Calu3 (cell line): Measurements from ENCODE around the gene MCM5. TPM values are rescaled to one million over a fixed set of nuclear protein-coding genes. Genes with fewer than 3 reads are reported as not detected.

Experiments
- BruUV-seq: library from RNA; stranded (reverse); fragments of 400-500 nt; replicated peaks from 2 replicates; lab custom pipeline; 2021; lab: Mats Ljungman, UMichigan
- CTCF ChIA-PET: fragments of 300-600 bp; sonication (Branson Sonifier 250); formaldehyde crosslinking; loops from one replicate; lab custom pipeline; 2022; ENCODE audit warnings: antibody characterized with exemption; lab: Charles Lee
- DNase-seq: peaks from one replicate; pipeline ENCODE4 v3.0.0; 2022
- H3K27ac Mint-ChIP-seq: one replicate; pipeline ENCODE4 v1.8.0; 2022; ENCODE audit warnings: mixed read lengths; ENCODE audit not compliant: unreplicated experiment
- H3K27me3 Mint-ChIP-seq: one replicate; pipeline ENCODE4 v1.8.0; 2022; ENCODE audit warnings: mixed read lengths; ENCODE audit not compliant: unreplicated experiment
- H3K36me3 Mint-ChIP-seq: one replicate; pipeline ENCODE4 v1.8.0; 2022; ENCODE audit warnings: mild to moderate bottlenecking, moderate library complexity, mixed read lengths; ENCODE audit not compliant: insufficient read depth, unreplicated experiment
- H3K4me1 Mint-ChIP-seq: one replicate; pipeline ENCODE4 v1.8.0; 2022; ENCODE audit warnings: mild to moderate bottlenecking, low read depth, mixed read lengths; ENCODE audit not compliant: unreplicated experiment
- H3K4me3 Mint-ChIP-seq: one replicate; pipeline ENCODE4 v1.8.0; 2022; ENCODE audit warnings: mild to moderate bottlenecking, low read depth, moderate library complexity, mixed read lengths; ENCODE audit not compliant: unreplicated experiment
- H3K9me3 Mint-ChIP-seq: one replicate; pipeline ENCODE4 v1.8.0; 2022; ENCODE audit warnings: low read depth, mixed read lengths; ENCODE audit not compliant: unreplicated experiment
- intact Hi-C: fragments of 100-400 bp; cut with micrococcal nuclease; formaldehyde crosslinking; loops from one replicate; pipeline ENCODE4 v1.10.0; 2022; ENCODE audit not compliant: unreplicated experiment
- total RNA-seq: library from RNA; stranded (reverse); gene quantifications from 2 replicates; pipeline ENCODE4 v1.2.3, GENCODE V29; 2022
- TF ChIP-seq, protein P1 (sequence below): fragments of 200-600 bp; IDR thresholded peaks from one replicate; pipeline ENCODE4 v1.8.0; 2022; ENCODE audit warnings: antibody characterized with exemption; ENCODE audit not compliant: unreplicated experiment

Gene MCM5
- total RNA-seq, 1 experiment from 2014 or later = 88.4 TPM

DNA sequence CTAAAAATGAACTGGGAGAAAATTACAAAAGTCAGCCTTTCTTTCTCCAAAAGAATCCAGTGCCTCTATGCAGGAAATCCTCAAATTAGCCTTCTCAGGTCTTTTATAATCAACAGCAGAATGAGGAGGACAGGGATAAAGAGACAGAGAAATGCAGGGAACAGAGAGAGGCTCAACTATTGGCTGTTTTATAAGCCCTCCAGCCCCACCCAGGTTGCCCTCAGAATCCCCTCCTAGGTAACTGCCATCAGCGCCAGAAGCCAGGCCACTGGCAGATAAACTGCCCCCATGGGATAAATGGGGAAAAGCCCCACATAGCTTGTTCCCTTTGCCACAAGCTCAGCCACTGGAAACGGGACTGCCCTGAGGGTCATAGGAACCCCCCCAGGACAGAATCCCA lies 29.9 kb upstream of the MCM5 start:
- intact Hi-C loops = no loop called here
- no peaks in the 10 kb centered on the region for H3K9me3 Mint-ChIP-seq
- H3K4me3 Mint-ChIP-seq = no peak overlapping the region
- peaks cover 8% of the 10 kb centered on the region for H3K36me3 Mint-ChIP-seq
- DNase-seq = no peak
- H3K4me1 Mint-ChIP-seq = peaks cover 16% of the 10 kb centered on the region
- no peak overlapping the region for H3K27ac Mint-ChIP-seq
- H3K27me3 Mint-ChIP-seq = no peaks in the 10 kb centered on the region
- CTCF ChIA-PET = no interaction called here
- BruUV-seq = no TSS peak
- TF ChIP-seq, protein P1, sequence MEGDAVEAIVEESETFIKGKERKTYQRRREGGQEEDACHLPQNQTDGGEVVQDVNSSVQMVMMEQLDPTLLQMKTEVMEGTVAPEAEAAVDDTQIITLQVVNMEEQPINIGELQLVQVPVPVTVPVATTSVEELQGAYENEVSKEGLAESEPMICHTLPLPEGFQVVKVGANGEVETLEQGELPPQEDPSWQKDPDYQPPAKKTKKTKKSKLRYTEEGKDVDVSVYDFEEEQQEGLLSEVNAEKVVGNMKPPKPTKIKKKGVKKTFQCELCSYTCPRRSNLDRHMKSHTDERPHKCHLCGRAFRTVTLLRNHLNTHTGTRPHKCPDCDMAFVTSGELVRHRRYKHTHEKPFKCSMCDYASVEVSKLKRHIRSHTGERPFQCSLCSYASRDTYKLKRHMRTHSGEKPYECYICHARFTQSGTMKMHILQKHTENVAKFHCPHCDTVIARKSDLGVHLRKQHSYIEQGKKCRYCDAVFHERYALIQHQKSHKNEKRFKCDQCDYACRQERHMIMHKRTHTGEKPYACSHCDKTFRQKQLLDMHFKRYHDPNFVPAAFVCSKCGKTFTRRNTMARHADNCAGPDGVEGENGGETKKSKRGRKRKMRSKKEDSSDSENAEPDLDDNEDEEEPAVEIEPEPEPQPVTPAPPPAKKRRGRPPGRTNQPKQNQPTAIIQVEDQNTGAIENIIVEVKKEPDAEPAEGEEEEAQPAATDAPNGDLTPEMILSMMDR = no peak

DNA sequence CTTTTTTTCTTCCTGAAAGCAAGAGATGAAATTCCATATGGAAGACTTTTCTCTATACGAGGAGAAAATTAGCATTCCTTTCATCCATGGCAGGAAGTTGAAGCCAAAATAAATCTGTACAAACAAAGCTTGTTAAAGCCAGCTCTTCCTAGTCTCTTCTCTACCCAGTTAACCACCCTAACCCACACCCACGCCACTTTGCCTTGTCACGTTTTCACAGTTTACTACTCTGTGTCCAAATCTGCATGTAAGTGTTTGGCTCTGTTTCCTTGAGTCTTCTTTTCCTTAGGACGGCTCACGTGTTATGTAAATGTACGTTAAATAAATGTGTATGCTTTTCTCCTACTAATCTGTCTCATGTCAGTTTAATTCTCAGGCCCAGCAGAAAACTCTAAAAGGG lies 26.2 kb upstream of the MCM5 start:
- Mint-ChIP-seq H3K4me1 (peaks cover 33% of the 10 kb centered on the region), H3K4me3 (no peak overlapping the region), H3K27ac (no peak overlapping the region), H3K27me3 (no peaks in the 10 kb centered on the region), H3K9me3 (no peaks in the 10 kb centered on the region), H3K36me3 (peaks cover 21% of the 10 kb centered on the region)
- CTCF ChIA-PET = no interaction called here
- no peak for DNase-seq
- intact Hi-C loops = no loop called here
- TF ChIP-seq, protein P1 = no peak
- BruUV-seq = no TSS peak

- Mint-ChIP-seq H3K27ac (no peak overlapping the region), H3K36me3 (peaks cover 23% of the 10 kb centered on the region), H3K4me1 (peaks cover 45% of the 10 kb centered on the region), H3K27me3 (no peaks in the 10 kb centered on the region), H3K4me3 (no peak overlapping the region), H3K9me3 (no peaks in the 10 kb centered on the region)
- no peak for DNase-seq
- CTCF ChIA-PET = interaction anchor here (0.6 kb wide), 1 partner anchor 27 kb away, joined by 3 read pairs; no protein-coding TSS in a partner anchor
- intact Hi-C loops = no loop called here
- TF ChIP-seq, protein P1 = no peak
- no TSS peak for BruUV-seq
These were observed 24.9 kb upstream of the MCM5 start for GRCh38 chr22:35375031-35375430.

GRCh38 chr22:35375526-35375925 lies 24.4 kb upstream of the MCM5 start:
- Mint-ChIP-seq H3K27me3 (no peaks in the 10 kb centered on the region), H3K36me3 (peaks cover 28% of the 10 kb centered on the region), H3K9me3 (no peaks in the 10 kb centered on the region), H3K4me1 (peaks cover 50% of the 10 kb centered on the region), H3K27ac (no peak overlapping the region), H3K4me3 (no peak overlapping the region)
- intact Hi-C loops = no loop called here
- TF ChIP-seq, protein P1 = no peak
- no TSS peak for BruUV-seq
- CTCF ChIA-PET = no interaction called here
- no peak for DNase-seq
